GM10266 (cell line): ENCODE data around the gene RAVER1.

Source experiments
- DNase-seq: peaks from one replicate; pipeline ENCODE4 v3.0.0; 2012; ENCODE audit errors: extremely low spot score
- CTCF ChIP-seq: IDR thresholded peaks from 2 replicates; pipeline ENCODE4 v1.5.1; 2012; ENCODE audit warnings: mild to moderate bottlenecking, low read depth; ENCODE audit not compliant: control insufficient read depth, insufficient read depth; ENCODE audit errors: missing control alignments

The RAVER1 gene

DNA sequence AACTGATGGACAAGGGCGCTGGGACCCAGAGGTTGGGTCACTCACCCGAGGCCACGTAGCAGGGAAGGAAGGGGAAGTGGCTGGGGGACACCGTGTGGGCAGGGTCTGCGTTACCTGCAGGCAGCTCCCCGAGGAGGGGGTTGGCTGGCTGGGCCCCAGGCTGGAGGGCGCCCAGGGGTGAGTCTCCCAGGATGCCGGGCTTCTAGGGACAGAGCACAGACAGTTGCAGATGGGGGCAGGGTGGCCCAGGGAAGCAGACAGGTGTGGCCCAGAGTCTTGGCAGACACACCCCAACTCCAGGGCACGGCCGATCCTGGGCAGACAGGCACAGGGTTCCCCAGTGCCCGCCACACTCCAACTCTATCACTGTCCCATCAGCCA, 11.9 kb downstream of the RAVER1 start:
- no peak for DNase-seq
- TF ChIP-seq CTCF, result no peak

DNA sequence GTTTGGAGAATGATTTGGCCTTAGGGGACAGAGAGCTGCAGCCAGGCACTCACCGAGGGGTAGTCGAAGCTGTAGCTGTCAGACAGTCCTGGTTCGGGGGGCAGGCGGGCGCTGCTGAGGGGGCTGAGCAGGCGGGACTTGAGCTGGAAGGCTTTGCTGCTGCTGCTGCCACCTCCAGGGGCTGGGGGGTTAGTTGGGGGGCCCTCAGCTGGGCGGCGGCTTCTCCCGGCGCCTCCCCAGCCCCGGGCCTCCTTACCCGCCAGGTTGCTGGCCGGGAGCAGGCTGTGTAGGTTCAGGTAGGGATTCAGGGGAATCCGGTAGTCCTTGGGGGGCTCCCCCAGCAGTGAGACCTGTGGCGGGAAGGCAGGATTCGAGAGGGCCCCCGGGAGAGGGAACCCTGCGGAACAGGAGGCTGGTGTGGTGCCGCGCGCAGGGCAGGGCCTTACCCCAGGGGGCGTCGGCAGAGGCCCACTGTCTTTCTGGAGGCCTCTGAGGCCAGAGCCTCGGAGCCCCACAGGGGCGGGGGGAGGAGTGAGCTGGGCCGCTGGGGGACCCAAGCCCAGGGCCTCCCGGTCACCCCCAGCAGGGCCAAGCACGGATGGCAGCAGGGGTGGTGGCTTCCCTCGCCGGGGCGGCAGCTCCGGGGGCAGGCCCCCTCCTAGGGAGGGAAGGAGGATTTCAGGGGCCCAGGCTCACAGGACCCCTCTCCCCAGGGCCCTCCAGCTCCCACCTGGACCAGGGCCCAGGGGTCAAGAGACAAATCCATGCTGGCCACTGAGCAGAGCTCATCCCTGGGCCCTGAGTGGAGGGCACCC, 12.5 kb downstream of the RAVER1 start:
- no peak for DNase-seq
- TF ChIP-seq CTCF, result no peak

DNA sequence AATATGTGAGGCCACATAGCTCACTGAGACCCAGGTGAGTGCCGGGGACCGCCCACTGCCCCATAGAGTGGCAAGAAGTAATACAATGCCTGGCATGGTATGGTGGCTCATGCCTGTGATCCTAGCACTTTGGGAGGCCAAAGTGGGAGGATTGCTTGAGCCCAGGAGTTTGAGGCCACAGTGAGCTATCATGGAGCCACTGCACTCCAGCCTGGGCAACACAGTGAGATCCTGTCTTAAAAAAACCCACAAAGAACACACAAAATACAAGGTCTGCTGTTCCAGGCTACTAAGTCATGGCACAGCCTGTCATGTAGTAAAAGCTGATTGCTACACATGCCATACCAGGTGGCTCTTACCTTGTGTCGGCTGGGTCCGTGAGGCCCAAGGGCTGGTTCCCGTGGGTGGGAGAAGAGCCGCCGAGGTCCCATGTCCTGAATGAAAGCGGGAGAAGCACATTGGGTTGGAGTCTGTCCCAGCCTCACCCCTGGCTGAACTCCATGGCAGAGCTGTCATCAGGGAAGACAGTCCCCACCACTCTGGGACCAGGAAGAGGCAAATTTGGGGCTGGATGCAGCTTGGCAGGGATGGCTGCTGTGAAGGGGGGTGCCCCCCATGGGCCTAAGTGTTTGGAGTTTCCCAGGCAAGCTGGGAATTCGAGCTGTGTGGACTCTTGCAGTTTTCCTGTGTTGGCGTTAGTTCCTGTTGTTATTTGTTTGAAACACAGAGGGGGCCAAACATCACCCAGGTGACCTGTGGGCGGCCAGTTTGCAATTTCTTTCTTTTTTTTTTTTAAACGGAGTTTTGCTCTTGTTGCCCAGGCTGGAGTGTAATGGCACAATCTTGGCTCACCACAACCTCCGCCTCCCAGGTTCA, 14.3 kb downstream of the RAVER1 start:
- no peak for DNase-seq
- no peak for TF ChIP-seq CTCF

DNA sequence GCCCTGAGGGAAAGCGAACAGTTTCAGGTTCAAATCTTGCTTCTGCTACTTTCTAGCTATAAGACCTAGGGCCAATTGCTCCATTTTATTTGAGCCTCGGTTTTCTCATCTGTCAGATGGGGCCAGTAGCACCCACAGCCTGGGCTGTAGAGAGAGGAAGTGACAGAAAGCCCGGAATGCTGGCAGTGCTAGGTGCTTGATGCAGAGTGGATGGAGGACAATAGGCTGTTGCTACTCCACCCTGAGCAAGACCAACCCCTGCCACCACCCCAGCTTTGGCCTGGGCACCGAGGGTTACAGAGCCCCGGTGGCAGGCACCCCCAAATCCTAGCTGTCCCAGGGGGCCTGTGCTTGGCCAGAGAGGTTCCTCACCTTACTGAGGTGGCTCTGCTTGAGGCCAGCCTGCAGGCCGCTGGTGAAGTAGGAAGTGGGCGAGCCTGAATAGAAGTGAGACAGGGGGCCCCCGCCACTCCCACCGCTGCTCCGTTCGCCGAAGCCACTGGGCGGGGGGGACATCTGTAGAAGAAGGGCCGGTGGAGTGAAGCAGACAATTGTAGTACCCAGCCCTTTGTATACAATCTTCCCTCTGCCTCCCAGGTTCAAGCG, 15.4 kb downstream of the RAVER1 start:
- no peak for TF ChIP-seq CTCF
- DNase-seq, result no peak

DNA sequence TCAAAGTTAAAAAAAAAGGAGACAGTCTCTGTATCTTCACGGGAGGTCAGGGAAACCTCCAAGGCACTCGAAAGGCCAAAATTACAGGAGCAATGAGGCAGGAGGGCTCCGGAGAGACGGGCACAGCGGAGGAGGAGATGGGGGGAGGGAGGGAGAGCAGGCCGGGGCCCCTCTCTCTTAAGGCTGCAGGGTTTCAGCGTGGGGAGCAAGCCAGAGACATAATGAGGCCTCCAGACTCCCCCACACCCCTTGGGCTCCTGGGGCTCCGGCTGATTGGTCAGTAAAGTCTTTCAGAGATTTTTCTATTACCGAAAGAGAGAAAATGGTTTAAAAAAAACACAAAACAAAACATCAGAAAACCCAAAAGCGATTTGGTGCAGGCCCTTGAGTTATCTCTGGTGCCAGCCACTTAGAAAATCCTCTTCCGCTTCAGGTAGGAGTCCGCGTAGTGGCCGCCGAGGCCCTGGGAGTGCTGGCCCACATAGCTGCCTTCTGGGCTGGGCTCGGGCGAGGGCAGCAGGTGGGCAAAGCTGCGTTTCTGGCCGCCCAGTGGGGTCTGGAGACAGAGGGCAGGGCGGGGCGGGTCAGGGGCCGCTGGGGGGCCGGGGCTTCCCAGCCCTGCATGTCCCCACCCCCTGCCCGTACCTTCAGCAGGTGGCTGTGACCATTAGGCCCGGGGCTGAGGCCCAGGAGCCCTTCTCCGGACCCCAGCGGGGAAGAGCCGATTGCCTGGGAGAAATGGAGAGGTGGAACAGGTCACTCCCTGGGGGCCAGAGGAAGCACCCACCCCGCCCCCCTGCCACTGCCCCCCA, 16.1 kb downstream of the RAVER1 start:
- TF ChIP-seq CTCF, result no peak
- no peak for DNase-seq

DNA sequence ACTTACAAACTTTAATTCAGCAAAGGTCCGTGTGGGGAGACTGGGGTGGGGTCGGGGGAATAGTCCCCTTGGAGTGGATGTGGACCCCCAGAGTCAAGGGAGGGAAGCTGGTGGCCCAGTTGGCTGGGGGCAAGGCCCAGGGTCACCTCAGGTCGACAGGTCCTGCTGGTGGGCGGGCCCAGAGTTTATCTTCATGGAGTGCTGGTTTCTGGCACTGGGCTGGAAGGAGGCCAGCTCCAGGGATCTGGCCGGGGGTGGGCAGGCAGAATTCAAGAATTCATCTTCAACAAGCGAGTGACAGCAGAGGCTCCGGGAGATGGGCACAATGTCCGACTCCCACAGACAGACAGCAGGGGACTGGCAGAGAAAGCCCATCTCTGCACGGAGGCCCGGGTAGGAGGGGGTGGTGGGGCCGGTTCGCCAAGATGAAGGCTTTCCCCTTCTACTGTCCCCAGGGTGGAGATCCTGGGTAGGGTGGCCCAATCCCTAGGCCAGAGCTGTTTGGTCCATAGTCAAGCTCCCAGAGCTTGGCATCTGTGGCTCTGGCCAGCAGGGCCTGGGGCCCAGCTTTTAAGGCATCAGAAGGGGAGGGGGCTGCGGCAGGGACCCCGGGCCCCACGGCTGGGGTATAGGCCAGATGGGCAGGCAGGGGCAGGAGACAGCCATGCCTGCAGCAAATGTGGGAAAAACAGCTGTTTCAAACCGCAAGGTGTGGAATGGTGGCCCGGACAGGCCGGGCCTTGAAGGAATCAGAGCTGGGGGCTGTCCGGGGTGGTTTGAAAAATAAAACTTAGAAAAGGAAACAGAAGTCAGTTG, 16.9 kb downstream of the RAVER1 start:
- TF ChIP-seq CTCF, result no peak

More for the DNA sequence above, 16.9 kb downstream of the RAVER1 start:
- DNase-seq, result no peak
